HEK293T (cell line): Measurements from ENCODE around the gene IGF2BP3.
A peak's percentile ranks its signal among the peaks of the same experiment; 100 is the strongest.

Source experiments
- CTCF ChIA-PET: fragments of 350-600 bp; formaldehyde crosslinking; extraction: SDS; loops from one replicate; lab custom pipeline; 2021; ENCODE audit warnings: antibody characterized with exemption, inconsistent platforms; lab: Yijun Ruan, JAX
- POLR2A ChIA-PET: fragments of 350-600 bp; formaldehyde crosslinking; extraction: SDS; loops from one replicate; lab custom pipeline; 2020; ENCODE audit warnings: antibody characterized with exemption, inconsistent platforms; lab: Yijun Ruan, JAX
- DNase-seq: peaks from one replicate; pipeline ENCODE4 v3.0.0; 2012; ENCODE audit warnings: mixed read lengths; ENCODE audit errors: extremely low spot score
- ARNT ChIP-seq: fragments of 450-650 bp; IDR thresholded peaks from 2 replicates; pipeline ENCODE4 v1.6.1; 2017; ENCODE audit warnings: mild to moderate bottlenecking
- BHLHE40 ChIP-seq: fragments of 450-650 bp; IDR thresholded peaks from 2 replicates; pipeline ENCODE4 v1.6.1; 2016; ENCODE audit warnings: mild to moderate bottlenecking, moderate library complexity, borderline replicate concordance
- CTBP1 ChIP-seq: fragments of 450-650 bp; IDR thresholded peaks from 2 replicates; pipeline ENCODE4 v1.6.1; 2016; ENCODE audit warnings: borderline replicate concordance
- ELF4 ChIP-seq: fragments of 450-650 bp; IDR thresholded peaks from 2 replicates; pipeline ENCODE4 v1.6.1; 2017; ENCODE audit warnings: antibody characterized with exemption
- FOXA1 ChIP-seq: fragments of 450-650 bp; IDR thresholded peaks from 2 replicates; pipeline ENCODE4 v1.6.1; 2016; ENCODE audit warnings: mild to moderate bottlenecking
- FOXK2 ChIP-seq: fragments of 450-650 bp; IDR thresholded peaks from 2 replicates; pipeline ENCODE4 v1.6.1; 2016; ENCODE audit warnings: mild to moderate bottlenecking
- FOXM1 ChIP-seq: fragments of 450-650 bp; IDR thresholded peaks from 2 replicates; pipeline ENCODE4 v1.6.1; 2017; ENCODE audit warnings: mild to moderate bottlenecking, borderline replicate concordance
- HDGF ChIP-seq: fragments of 450-650 bp; IDR thresholded peaks from 2 replicates; pipeline ENCODE4 v1.6.1; 2017; ENCODE audit warnings: antibody characterized with exemption, borderline replicate concordance
- L3MBTL2 ChIP-seq: fragments of 450-650 bp; conservative IDR thresholded peaks from 2 replicates; pipeline ENCODE4 v1.6.1; 2016; ENCODE audit warnings: mild to moderate bottlenecking
- LEF1 ChIP-seq: fragments of 450-650 bp; IDR thresholded peaks from 2 replicates; pipeline ENCODE4 v1.6.1; 2017; ENCODE audit warnings: mild to moderate bottlenecking, borderline replicate concordance
- NFRKB ChIP-seq: fragments of 450-650 bp; IDR thresholded peaks from 2 replicates; pipeline ENCODE4 v1.6.1; 2016; ENCODE audit warnings: mild to moderate bottlenecking, moderate library complexity
- SP1 ChIP-seq: fragments of 450-650 bp; IDR thresholded peaks from 2 replicates; pipeline ENCODE4 v1.6.1; 2017
- SUZ12 ChIP-seq: fragments of 450-650 bp; IDR thresholded peaks from 2 replicates; pipeline ENCODE4 v1.6.1; 2016; ENCODE audit warnings: mild to moderate bottlenecking
- TARDBP ChIP-seq: fragments of 450-650 bp; IDR thresholded peaks from 2 replicates; pipeline ENCODE4 v1.6.1; 2016
- ZNF384 ChIP-seq: fragments of 450-650 bp; IDR thresholded peaks from 2 replicates; pipeline ENCODE4 v1.6.1; 2016
- TF ChIP-seq, protein P1 (sequence below): fragments of 450-650 bp; IDR thresholded peaks from 2 replicates; pipeline ENCODE4 v1.6.1; 2016

Gene IGF2BP3

DNA sequence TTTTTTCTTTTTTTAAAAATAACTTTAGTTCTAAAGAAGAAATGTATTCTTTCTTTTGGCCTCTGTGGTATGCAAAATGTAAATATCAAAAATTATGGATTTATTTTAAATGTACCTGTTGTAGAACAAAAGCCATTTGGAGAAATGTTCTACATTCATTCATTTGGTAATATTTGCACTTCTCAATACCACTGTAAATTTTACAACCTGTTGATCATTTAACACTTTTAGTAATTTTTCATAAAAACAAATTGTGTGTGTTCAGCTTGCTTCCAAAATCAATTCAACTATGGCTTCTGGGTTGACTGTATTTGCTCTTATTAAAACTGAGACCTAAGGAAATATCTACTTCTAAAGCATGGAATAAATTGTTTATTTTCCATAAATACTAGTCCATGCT, 2.3 kb upstream of the IGF2BP3 start:
- ChIA-PET CTCF (interaction anchor here (0.8 to 1.3 kb wide), 2 partner anchors 9 to 372 kb away, joined by 3 to 4 read pairs; no protein-coding TSS in a partner anchor), POLR2A (interaction anchor here (1.0 to 3.3 kb wide), 6 partner anchors 9 to 115 kb away, joined by 3 to 31 read pairs (median 6); no protein-coding TSS in a partner anchor)
- no peak for DNase-seq
- no peak for TF ChIP-seq FOXK2
- no peak for TF ChIP-seq L3MBTL2
- no peak for TF ChIP-seq ARNT
- no peak for TF ChIP-seq TARDBP
- no peak for TF ChIP-seq HDGF
- no peak for TF ChIP-seq BHLHE40
- no peak for TF ChIP-seq NFRKB
- TF ChIP-seq, protein P1, sequence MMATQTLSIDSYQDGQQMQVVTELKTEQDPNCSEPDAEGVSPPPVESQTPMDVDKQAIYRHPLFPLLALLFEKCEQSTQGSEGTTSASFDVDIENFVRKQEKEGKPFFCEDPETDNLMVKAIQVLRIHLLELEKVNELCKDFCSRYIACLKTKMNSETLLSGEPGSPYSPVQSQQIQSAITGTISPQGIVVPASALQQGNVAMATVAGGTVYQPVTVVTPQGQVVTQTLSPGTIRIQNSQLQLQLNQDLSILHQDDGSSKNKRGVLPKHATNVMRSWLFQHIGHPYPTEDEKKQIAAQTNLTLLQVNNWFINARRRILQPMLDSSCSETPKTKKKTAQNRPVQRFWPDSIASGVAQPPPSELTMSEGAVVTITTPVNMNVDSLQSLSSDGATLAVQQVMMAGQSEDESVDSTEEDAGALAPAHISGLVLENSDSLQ, result no peak
- no peak for TF ChIP-seq ZNF384
- no peak for TF ChIP-seq FOXM1
- TF ChIP-seq SUZ12, result no peak
- no peak for TF ChIP-seq ELF4
- TF ChIP-seq LEF1, result no peak
- no peak for TF ChIP-seq CTBP1
- TF ChIP-seq SP1, result no peak
- TF ChIP-seq FOXA1, result no peak

DNA sequence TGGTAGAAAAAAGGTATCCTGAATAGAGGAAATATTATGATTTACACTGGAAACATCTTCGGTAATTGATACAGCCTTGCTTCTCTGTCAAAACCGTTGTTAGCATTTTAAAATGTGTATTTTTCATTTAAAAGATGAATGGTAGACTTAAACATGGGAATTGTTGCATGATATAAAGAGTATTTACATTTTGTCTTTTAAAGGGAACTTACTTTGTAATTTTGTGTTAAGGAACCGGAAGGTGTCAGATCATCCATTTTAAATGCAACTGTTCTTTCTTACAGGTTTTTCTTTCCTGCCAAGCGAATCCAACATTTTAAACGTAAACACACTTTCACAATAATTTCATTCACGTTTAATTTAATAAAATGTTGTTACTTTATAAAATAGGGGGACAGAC, 1.8 kb upstream of the IGF2BP3 start:
- ChIA-PET POLR2A (interaction anchor here (1.3 to 3.3 kb wide), 2 partner anchors 42 to 59 kb away, joined by 8 to 31 read pairs; no protein-coding TSS in a partner anchor), CTCF (no interaction called here)
- TF ChIP-seq, protein P1, result no peak
- TF ChIP-seq NFRKB, result no peak
- TF ChIP-seq ARNT, result no peak
- no peak for TF ChIP-seq SP1
- TF ChIP-seq BHLHE40, result no peak
- TF ChIP-seq HDGF, result no peak
- TF ChIP-seq ZNF384, result no peak
- TF ChIP-seq FOXA1, result no peak
- TF ChIP-seq ELF4, result no peak
- TF ChIP-seq LEF1, result no peak
- no peak for TF ChIP-seq SUZ12
- TF ChIP-seq TARDBP, result no peak
- TF ChIP-seq CTBP1, result no peak
- no peak for TF ChIP-seq FOXK2
- no peak for TF ChIP-seq L3MBTL2
- no peak for TF ChIP-seq FOXM1

DNA sequence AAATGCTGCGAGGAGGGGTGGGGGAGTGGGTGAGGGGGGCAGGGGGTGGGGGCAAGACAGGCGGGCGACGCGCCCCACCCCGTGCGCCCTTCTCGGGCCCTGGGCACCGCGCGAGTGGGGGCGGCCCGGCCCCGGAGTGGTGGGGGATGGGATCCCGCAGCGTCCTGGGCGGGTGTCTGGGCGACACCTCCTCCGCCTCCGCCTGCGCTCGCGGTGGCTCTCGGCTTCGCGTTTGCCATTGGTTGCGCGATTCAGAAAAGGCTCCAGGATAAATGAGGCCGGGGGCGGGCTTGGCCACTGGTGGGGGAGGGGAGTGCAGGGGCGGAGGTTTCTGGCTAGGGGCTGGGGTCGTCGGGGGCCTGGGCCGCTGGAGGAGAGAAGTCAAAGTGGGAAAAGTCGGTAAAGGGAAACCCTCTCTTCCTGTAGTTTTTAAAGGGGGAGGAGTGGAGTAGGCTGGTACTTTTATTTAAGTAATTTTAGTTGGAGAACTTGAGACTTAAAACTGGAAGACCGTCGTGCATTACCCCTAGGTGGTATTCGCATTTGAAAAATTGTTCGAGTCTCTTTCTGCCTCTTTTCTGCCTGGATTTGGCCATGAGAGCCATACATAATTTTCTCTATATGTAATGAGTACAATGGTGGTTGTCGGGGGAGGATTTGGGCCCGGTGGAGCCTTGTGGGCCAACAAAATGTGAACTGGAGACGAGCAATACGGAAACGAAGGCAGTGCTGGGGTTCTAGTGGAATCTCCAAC, 992 bp upstream of the IGF2BP3 start:
- DNase-seq, result peak; percentile 63
- POLR2A ChIA-PET, result no interaction called here
- CTCF ChIA-PET, result no interaction called here
- TF ChIP-seq HDGF, result no peak
- TF ChIP-seq FOXA1, result no peak
- TF ChIP-seq L3MBTL2, result no peak
- no peak for TF ChIP-seq ZNF384

More for the DNA sequence above, 1.8 kb upstream of the IGF2BP3 start:
- no peak for DNase-seq

DNA sequence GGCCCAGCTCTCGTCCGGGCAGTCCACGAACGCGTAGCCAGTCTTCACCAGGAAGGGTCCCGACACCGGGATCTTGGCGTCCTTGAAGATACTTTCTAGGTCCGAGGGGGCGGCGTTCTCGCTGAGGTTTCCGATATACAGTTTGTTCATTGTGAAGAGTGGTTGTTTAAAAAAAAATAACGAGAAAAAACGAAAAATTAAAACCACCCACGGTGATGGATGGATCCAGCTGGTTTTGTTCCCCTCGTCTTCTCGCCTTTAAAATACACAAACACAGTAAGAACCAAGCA, 385 bp downstream of the IGF2BP3 start:
- TF ChIP-seq TARDBP, result no peak
- DNase-seq, result no peak
- ChIA-PET POLR2A (interaction anchor here (0.6 to 1.4 kb wide), 4 partner anchors 11 to 59 kb away, joined by 3 to 4 read pairs (median 4); no protein-coding TSS in a partner anchor), CTCF (no interaction called here)

DNA sequence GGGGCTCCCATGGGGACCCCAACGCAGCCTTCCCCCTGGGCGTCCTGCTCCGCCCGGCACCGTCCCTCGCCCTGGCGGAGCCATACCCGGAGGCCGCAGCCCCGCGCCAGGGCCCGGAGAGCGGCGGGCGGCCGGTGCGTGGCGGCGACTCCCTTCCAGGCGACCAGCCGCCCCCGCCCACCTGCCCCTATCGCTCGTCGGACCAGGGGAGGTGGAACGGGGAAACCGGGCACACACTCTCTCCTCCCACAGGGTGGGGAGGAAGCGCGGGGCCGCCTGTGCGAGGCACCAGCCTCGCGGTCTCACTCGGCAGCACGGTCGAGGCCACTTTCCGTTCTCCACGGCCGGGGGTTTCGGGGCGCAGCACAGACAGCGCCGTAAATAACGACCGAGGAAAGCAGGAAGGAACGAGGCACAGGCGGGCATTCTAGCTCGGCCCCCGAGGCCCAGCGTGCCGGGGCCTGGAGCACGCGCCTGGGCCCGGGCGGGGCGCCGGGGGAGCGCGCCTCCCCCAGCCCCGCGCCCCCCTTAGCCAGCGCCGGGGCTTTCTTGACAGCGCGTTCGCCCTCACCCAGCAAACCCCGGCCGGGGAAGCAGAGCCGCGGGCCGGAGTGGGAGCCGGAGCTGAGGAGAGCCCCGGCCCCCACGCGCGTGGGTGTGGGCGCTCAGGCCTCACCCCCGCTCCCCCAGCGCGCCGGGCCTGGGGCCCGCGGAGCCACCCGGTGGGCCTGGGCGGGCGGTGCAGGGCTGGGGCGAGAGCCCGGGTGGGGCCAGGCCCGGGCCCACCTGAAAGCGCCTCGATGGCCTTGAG, 936 bp downstream of the IGF2BP3 start:
- no peak for TF ChIP-seq FOXM1
- TF ChIP-seq L3MBTL2, result peak; percentile 37; the same call in 1 of the 2 replicates
- no peak for TF ChIP-seq BHLHE40
- POLR2A ChIA-PET, result interaction anchor here (1.0 to 1.8 kb wide), 4 partner anchors 11 to 62 kb away, joined by 3 to 5 read pairs (median 4); no protein-coding TSS in a partner anchor
- CTCF ChIA-PET, result no interaction called here

DNA sequence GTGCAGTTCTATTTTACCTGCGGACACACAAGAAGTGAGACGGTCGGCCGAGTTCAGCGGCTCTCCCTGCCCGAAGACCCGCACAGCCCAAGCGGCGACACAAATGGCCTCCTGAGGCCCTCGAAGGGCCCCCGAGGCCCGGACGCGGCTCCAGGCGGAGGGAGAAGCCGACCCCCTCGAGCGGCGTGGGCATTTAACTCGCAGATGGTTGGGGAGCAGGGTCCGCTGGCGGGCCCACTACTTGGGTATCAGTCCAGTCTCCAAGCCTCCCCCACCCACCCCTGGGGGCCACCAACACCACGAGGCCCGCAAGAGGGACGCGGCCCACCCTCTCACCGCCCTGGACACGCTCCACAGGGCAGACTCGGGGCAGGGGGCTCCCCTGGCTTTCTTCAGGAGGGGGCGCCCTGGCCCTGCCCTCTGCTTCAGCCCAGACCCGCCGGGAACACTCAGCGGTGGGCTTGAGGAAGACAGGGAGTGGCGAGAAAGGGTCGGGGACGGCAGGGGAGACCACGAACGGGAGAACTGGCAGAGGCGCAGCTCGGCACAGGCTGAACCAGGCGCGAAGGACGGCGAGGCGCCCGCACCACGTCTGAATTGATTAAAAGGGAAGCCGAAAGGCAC, 1.7 kb downstream of the IGF2BP3 start:
- POLR2A ChIA-PET, result interaction anchor here (1.0 to 1.8 kb wide), 2 partner anchors 60 to 62 kb away, joined by 3 to 5 read pairs; no protein-coding TSS in a partner anchor
- CTCF ChIA-PET, result interaction anchor here (1.6 kb wide), 1 partner anchor 111 kb away, joined by 3 read pairs; no protein-coding TSS in a partner anchor
- no peak for DNase-seq
- TF ChIP-seq NFRKB, result no peak
- peak; percentile 44 for TF ChIP-seq L3MBTL2

More for the DNA sequence above, 936 bp downstream of the IGF2BP3 start:
- DNase-seq, result peak; percentile 18
